Osteocyte (in vitro differentiated cells): Measurements from ENCODE around the gene KLRG1. TPM values are rescaled to one million over a fixed set of nuclear protein-coding genes. Genes with fewer than 3 reads are reported as not detected.

ENCODE experiments used
- DNase-seq: peaks from one replicate; pipeline ENCODE4 v3.0.0; 2021; ENCODE audit warnings: mixed read lengths; ENCODE audit not compliant: unreplicated experiment; ENCODE audit errors: extremely low spot score
- H3K27ac Mint-ChIP-seq: one replicate; pipeline ENCODE4 v1.8.0; 2021; ENCODE audit warnings: mild to moderate bottlenecking, mixed read lengths; ENCODE audit not compliant: unreplicated experiment
- H3K27me3 Mint-ChIP-seq: one replicate; pipeline ENCODE4 v1.8.0; 2021; ENCODE audit warnings: mixed read lengths; ENCODE audit not compliant: unreplicated experiment
- H3K36me3 Mint-ChIP-seq: one replicate; pipeline ENCODE4 v1.8.0; 2021; ENCODE audit warnings: mixed read lengths; ENCODE audit not compliant: unreplicated experiment
- H3K4me1 Mint-ChIP-seq: one replicate; pipeline ENCODE4 v1.8.0; 2021; ENCODE audit warnings: mixed read lengths; ENCODE audit not compliant: unreplicated experiment
- H3K4me3 Mint-ChIP-seq: one replicate; pipeline ENCODE4 v1.8.0; 2021; ENCODE audit warnings: mild to moderate bottlenecking, moderate library complexity, mixed read lengths; ENCODE audit not compliant: unreplicated experiment
- H3K9me3 Mint-ChIP-seq: one replicate; pipeline ENCODE4 v1.8.0; 2021; ENCODE audit warnings: mixed read lengths; ENCODE audit not compliant: unreplicated experiment
- total RNA-seq: library from RNA; stranded (reverse); gene quantifications from 2 replicates; pipeline ENCODE4 v1.2.1, GENCODE V29; 2021
- TF ChIP-seq, protein P1 (sequence below): fragments of 200-600 bp; sonication (generic); IDR thresholded peaks from 2 replicates; pipeline ENCODE4 v1.5.0; 2021; ENCODE audit warnings: antibody characterized with exemption, mild to moderate bottlenecking, moderate library complexity

KLRG1 gene
- total RNA-seq, 1 donor from 2014 or later: 0.94 TPM

DNA sequence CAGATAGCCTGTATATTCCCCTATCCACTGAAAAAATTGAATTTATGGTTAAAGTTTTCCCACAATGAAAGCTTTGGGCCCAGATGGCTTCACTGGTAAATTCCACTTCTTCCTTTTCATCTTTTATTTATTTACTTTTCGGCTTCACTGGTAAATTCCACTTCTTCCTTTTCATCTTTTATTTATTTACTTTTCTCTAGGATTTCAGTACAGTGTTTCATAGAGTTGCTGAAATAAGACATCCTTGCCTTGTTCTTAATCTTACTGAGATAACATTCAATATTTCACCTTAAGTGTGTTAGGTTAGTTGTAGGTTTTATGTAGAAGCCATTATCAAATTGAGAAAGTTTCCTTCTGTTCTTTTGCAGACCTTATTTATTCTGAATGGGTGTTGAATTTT, 18.9 kb upstream of the KLRG1 start:
- DNase-seq: no peak
- H3K27me3 Mint-ChIP-seq: no peaks in the 10 kb centered on the region
- H3K4me1 Mint-ChIP-seq: no peaks in the 10 kb centered on the region
- TF ChIP-seq, protein P1, sequence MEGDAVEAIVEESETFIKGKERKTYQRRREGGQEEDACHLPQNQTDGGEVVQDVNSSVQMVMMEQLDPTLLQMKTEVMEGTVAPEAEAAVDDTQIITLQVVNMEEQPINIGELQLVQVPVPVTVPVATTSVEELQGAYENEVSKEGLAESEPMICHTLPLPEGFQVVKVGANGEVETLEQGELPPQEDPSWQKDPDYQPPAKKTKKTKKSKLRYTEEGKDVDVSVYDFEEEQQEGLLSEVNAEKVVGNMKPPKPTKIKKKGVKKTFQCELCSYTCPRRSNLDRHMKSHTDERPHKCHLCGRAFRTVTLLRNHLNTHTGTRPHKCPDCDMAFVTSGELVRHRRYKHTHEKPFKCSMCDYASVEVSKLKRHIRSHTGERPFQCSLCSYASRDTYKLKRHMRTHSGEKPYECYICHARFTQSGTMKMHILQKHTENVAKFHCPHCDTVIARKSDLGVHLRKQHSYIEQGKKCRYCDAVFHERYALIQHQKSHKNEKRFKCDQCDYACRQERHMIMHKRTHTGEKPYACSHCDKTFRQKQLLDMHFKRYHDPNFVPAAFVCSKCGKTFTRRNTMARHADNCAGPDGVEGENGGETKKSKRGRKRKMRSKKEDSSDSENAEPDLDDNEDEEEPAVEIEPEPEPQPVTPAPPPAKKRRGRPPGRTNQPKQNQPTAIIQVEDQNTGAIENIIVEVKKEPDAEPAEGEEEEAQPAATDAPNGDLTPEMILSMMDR: no peak
- H3K36me3 Mint-ChIP-seq: no peaks in the 10 kb centered on the region
- no peak overlapping the region for H3K27ac Mint-ChIP-seq
- H3K4me3 Mint-ChIP-seq: no peak overlapping the region
- peaks cover 27% of the 10 kb centered on the region for H3K9me3 Mint-ChIP-seq

DNA sequence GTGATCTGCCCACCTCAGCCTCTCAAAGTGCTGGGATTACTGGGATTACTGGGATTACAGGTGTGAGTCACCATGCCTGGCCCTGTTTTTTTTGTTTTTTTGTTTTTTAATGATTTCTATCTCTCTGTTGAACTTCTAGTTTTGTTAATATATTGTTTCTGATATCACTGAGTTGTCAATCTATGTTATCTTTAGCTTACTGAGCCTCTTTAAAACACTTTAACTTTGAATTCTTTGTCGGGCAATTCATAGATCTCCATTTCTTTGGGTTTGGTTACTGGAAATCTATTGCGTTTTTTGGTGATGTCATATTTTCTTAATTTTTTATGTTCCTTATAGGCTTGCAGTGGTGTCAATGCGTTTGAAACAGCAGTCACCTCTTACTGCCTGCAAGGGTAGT, 9.2 kb upstream of the KLRG1 start:
- Mint-ChIP-seq H3K4me3 (no peak overlapping the region), H3K36me3 (no peaks in the 10 kb centered on the region), H3K9me3 (peaks cover 9% of the 10 kb centered on the region), H3K27me3 (no peaks in the 10 kb centered on the region), H3K4me1 (no peaks in the 10 kb centered on the region), H3K27ac (no peak overlapping the region)
- TF ChIP-seq, protein P1: no peak
- DNase-seq: no peak

DNA sequence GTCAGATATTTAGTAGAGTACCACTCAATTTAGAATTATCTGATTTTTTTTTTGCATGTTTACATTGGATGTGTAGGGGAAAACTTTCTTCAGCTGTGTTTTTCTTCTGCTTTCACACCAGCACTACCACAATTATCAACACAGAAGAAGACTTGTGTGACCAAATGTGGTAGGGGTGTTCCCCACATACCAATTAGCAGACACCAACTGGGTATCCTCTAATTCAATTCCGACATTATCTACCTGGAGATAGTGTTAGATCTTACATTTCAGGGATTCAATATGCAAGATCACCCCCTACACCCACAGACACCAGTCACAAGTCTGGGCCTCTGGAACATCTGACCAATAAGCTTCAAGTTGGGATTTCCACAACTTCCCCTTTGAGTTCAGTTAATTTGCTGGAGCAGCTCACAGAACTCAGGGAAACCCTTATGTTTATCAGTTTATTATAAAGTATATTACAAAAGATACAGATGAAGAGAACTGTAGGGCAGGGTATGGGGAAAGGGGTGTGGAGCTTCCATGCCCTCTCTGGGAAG, 4.1 kb upstream of the KLRG1 start:
- Mint-ChIP-seq H3K36me3 (no peaks in the 10 kb centered on the region), H3K9me3 (no peaks in the 10 kb centered on the region), H3K27ac (no peak overlapping the region), H3K4me1 (no peaks in the 10 kb centered on the region), H3K27me3 (no peaks in the 10 kb centered on the region), H3K4me3 (no peak overlapping the region)
- no peak for DNase-seq
- TF ChIP-seq, protein P1: no peak

DNA sequence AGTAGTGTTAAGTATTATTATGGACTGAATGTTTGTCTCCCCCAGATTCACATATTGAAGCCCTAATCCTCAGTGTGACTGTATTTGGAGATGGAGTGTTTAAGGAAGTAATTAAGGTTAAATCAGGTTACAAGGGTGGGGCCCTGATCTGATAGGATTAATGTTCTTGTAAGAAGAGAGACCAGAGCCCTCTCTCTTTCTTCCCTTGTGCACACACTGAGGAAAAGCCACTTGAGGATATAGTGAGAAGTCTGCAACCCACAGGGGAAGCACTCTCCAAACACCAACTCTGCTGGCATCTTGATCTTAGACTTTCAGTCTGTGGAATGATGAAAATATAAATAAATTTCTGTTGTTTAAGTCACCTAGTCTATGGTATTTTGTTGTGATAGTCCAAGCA, 2.2 kb upstream of the KLRG1 start:
- no peaks in the 10 kb centered on the region for H3K27me3 Mint-ChIP-seq
- no peaks in the 10 kb centered on the region for H3K36me3 Mint-ChIP-seq
- no peaks in the 10 kb centered on the region for H3K9me3 Mint-ChIP-seq
- DNase-seq: no peak
- no peak overlapping the region for H3K4me3 Mint-ChIP-seq
- TF ChIP-seq, protein P1: no peak
- H3K4me1 Mint-ChIP-seq: no peaks in the 10 kb centered on the region
- H3K27ac Mint-ChIP-seq: no peak overlapping the region

DNA sequence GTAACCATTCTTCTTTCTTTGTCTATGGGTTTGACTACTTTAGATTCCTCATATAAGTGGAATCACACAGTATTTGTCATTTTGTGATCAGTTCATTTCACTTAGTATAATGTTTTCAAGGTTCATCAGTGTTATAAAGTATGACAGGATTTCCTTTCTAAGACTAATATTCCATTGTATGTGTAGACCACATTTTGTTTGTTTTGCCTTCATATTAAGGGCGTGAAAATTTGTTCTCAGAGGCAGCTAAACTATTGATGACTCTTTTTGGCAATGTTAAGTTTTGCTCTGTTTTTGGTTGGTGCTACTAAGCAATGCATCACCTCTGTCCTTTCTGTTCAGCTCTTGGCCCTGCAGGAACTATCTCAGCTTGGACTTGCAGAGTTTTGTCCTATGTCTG, 1.7 kb upstream of the KLRG1 start:
- no peaks in the 10 kb centered on the region for H3K27me3 Mint-ChIP-seq
- TF ChIP-seq, protein P1: no peak
- no peak overlapping the region for H3K4me3 Mint-ChIP-seq
- DNase-seq: no peak
- H3K36me3 Mint-ChIP-seq: no peaks in the 10 kb centered on the region
- no peaks in the 10 kb centered on the region for H3K4me1 Mint-ChIP-seq
- no peaks in the 10 kb centered on the region for H3K9me3 Mint-ChIP-seq
- H3K27ac Mint-ChIP-seq: no peak overlapping the region
